GM19238 (cell line): Measurements from ENCODE around the gene PNKP.

Source experiments
- DNase-seq: peaks from one replicate; pipeline ENCODE4 v3.0.0; 2011; ENCODE audit warnings: low spot score; ENCODE audit not compliant: insufficient read length

Gene PNKP

GRCh38 chr19:49876422-49877019 lies 9.1 kb upstream of the PNKP start:
- peak; percentile 61 for DNase-seq

GRCh38 chr19:49875857-49876421 lies 8.6 kb upstream of the PNKP start:
- DNase-seq, result no peak

GRCh38 chr19:49875177-49875576 lies 7.8 kb upstream of the PNKP start:
- no peak for DNase-seq

GRCh38 chr19:49874503-49875157 lies 7.3 kb upstream of the PNKP start:
- DNase-seq, result no peak

GRCh38 chr19:49873834-49874233 lies 6.5 kb upstream of the PNKP start:
- DNase-seq, result no peak

GRCh38 chr19:49873129-49873521 lies 5.7 kb upstream of the PNKP start:
- DNase-seq, result no peak

- no peak for DNase-seq
Measured at GRCh38 chr19:49872245-49873128, 5.1 kb upstream of the PNKP start.

GRCh38 chr19:49871349-49871985 lies 4.1 kb upstream of the PNKP start:
- DNase-seq, result no peak

- DNase-seq, result no peak
Measured at GRCh38 chr19:49870309-49870901, 3.0 kb upstream of the PNKP start.

GRCh38 chr19:49869484-49870308 lies 2.3 kb upstream of the PNKP start:
- DNase-seq, result peak; percentile 85

- no peak for DNase-seq
Measured at GRCh38 chr19:49869009-49869483, 1.7 kb upstream of the PNKP start.

- no peak for DNase-seq
Measured at GRCh38 chr19:49864890-49865289, 2.5 kb downstream of the PNKP start.

- DNase-seq, result no peak
Measured at GRCh38 chr19:49863935-49864320, 3.4 kb downstream of the PNKP start.

- DNase-seq, result no peak
Measured at GRCh38 chr19:49863254-49863934, 4.0 kb downstream of the PNKP start.

GRCh38 chr19:49862391-49863253 lies 4.8 kb downstream of the PNKP start:
- DNase-seq, result no peak

GRCh38 chr19:49861541-49862378 lies 5.6 kb downstream of the PNKP start:
- no peak for DNase-seq

GRCh38 chr19:49861107-49861506 lies 6.3 kb downstream of the PNKP start:
- DNase-seq, result no peak
